Measurements from ENCODE around the gene SLC27A5.
A peak's percentile ranks its signal among the peaks of the same experiment; 100 is the strongest.
"Not testable (repeated sequence)": the region's sequence is repeated elsewhere in the genome, so short reads cannot be mapped to it uniquely, and the experiment has no call there.

SLC27A5 gene

DNA sequence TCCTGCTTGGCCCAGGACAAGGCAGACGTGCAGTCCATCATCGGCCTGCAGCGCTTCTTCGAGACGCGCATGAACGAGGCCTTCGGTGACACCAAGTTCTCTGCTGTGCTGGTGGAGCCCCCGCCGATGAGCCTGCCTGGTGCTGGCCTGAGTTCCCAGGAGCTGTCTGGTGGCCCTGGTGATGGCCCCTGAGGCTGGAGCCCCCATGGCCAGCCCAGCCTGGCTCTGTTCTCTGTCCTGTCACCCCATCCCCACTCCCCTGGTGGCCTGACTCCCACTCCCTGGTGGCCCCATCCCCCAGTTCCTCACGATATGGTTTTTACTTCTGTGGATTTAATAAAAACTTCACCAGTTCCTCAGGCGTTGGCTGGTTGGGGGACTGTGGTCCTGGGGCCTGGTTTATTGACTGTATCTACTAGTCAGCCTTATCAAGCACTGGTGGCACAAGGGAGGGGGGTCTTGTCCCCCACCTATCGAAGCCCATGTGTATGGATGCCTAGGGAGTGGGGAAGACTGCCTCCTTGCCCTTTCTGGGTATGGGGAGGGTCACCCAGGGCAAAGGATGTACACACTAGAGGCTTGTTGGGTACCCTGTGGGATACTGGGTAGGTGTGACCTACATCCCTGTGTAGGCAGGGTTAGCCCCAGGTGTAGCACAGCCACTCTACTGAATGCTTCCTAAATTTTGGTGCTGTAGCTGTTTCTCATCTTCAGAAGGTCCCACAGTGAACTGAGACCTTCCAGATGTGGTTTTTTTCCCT is 38.8 kb upstream of the SLC27A5 start:
- no peak for DNase-seq

DNA sequence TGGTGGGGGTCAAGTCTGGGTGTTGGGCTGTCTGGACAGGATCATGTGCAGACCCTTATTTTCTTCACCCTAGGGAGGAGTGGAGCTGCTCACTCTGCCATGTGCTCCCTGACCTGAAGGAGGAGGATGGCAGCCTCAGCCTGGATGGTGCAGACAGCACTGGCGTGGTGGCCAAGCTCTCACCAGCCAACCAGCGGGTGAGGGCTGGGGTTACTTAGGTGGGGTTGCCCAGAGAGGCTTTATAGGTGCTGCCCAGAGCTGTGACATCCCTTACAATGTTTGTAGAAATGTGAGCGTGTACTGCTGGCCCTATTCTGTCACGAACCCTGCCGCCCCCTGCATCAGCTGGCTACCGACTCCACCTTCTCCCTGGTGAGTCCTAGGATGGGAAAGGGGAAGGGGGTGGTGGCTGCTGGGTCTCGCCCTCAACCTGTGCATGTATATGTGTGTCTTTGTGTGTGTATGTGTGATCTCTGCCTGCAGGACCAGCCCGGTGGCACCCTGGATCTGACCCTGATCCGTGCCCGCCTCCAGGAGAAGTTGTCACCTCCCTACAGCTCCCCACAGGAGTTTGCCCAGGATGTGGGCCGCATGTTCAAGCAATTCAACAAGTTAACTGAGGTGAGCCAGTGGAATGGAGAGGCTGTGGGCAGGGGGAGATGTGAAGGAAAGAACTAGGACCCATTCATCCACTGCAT is 38.0 kb upstream of the SLC27A5 start:
- DNase-seq = no peak

DNA sequence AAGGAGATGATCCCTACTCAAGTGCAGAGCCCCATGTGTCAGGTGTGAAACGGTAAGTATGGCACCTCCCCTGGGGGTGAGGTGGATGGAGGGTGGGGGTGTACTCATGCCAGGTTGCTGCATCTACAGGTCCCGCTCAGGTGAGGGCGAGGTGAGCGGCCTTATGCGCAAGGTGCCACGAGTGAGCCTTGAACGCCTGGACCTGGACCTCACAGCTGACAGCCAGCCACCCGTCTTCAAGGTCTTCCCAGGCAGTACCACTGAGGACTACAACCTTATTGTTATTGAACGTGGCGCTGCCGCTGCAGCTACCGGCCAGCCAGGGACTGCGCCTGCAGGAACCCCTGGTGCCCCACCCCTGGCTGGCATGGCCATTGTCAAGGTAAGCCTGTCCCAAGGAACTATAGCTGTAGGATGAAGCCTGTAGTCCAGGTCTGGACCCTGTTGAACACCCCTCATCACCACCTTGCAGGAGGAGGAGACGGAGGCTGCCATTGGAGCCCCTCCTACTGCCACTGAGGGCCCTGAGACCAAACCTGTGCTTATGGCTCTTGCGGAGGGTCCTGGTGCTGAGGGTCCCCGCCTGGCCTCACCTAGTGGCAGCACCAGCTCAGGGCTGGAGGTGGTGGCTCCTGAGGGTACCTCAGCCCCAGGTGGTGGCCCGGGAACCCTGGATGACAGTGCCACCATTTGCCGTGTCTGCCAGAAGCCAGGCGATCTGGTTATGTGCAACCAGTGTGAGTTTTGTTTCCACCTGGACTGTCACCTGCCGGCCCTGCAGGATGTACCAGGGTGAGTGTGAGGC is 37.3 kb upstream of the SLC27A5 start:
- no peak for DNase-seq

DNA sequence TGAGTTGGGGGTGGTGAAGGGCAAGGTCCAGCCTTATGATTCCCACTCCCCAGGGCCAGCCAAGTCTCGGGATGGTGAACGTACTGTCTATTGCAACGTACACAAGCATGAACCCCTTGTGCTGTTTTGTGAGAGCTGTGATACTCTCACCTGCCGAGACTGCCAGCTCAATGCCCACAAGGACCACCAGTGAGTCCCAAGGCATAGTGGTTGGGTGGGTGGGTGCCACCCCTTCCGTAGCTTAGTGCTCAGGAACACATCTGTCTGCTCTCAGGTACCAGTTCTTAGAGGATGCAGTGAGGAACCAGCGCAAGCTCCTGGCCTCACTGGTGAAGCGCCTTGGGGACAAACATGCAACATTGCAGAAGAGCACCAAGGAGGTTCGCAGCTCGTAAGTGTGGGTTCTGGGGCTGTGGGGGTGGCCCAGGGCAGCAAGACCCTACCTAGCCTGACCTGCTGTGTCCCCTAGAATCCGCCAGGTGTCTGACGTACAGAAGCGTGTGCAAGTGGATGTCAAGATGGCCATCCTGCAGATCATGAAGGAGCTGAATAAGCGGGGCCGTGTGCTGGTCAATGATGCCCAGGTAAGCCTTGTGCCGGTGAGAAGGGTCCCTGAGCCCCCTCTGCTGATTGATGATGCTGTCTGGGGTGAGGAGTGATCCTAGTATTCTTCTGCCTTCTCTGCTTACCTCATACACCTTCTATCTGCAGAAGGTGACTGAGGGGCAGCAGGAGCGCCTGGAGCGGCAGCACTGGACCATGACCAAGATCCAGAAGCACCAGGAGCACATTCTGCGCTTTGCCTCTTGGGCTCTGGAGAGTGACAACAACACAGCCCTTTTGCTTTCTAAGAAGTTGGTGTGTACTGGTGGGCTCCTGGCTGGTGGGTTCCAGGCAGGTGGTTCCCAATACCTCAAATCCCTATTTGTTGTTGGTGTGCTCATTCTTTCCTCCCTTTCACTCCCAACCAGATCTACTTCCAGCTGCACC is 35.8 kb upstream of the SLC27A5 start:
- DNase-seq = no peak

DNA sequence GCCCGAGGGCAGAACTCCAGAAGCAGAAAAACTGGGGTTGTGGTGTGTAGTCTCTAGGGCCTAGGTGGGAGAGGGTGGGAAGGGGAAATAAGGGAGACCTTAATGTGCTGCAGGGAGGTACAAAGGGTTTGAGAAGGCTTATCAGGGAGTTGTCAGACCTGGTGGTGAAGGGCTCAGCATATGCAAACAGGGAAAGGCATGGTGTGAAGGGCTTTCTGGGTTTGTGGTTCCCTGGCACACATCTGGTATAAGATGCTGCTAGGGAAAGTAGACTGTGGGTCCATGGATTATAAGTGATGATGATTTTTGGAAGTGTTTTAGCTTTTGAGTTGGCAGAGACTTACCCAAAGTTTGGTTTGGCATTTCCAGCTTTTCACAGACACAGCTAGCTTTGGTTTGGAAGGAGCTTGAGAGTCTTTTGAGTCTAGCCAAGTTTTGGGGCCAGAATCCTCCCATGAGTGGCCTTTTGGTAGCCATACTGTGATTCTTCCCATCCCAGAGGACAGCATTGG is 34.3 kb upstream of the SLC27A5 start:
- no peak for DNase-seq

DNA sequence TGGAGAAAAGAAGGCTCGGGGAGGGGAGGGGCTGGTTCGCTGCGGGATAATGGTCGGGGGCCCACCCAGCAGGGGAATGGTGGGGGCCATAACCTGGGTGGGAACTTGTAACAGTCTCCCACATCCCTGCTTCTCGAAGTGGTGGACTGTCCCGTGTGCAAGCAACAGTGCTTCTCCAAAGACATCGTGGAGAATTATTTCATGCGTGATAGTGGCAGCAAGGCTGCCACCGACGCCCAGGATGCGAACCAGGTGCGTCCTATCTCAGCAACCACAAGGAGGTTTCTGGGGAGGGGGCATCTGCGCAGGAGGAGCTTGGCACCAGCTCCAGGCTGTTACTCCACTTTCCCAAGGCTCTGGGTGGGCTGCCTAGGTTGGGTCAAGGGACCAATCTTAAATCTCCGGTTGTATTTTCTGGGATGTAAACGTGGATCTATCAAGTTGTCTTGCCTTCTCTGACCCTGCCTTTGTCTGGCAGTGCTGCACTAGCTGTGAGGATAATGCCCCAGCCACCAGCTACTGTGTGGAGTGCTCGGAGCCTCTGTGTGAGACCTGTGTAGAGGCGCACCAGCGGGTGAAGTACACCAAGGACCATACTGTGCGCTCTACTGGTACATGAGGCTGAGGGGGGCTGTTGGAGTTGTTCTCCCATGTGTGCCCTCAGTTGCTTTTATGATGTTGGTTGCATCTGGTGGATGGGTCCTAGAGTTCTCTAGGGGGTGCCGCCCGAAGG is 33.7 kb upstream of the SLC27A5 start:
- DNase-seq = no peak

DNA sequence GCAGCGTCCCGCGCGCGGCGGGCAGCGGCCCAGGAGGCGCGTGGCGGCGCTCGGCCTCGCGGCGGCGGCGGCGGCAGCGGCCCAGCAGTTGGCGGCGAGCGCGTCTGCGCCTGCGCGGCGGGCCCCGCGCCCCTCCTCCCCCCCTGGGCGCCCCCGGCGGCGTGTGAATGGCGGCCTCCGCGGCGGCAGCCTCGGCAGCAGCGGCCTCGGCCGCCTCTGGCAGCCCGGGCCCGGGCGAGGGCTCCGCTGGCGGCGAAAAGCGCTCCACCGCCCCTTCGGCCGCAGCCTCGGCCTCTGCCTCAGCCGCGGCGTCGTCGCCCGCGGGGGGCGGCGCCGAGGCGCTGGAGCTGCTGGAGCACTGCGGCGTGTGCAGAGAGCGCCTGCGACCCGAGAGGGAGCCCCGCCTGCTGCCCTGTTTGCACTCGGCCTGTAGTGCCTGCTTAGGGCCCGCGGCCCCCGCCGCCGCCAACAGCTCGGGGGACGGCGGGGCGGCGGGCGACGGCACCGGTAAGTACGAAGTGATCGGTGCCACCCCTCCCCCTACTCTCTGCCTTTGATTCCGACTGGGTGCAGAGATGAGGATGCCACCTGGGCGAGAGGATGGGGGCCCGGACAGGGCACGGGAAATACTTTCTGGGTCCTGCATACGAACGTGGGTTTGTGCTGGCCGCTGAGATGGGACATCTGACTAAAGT is 32.9 kb upstream of the SLC27A5 start:
- peak; percentile 78 for DNase-seq

DNA sequence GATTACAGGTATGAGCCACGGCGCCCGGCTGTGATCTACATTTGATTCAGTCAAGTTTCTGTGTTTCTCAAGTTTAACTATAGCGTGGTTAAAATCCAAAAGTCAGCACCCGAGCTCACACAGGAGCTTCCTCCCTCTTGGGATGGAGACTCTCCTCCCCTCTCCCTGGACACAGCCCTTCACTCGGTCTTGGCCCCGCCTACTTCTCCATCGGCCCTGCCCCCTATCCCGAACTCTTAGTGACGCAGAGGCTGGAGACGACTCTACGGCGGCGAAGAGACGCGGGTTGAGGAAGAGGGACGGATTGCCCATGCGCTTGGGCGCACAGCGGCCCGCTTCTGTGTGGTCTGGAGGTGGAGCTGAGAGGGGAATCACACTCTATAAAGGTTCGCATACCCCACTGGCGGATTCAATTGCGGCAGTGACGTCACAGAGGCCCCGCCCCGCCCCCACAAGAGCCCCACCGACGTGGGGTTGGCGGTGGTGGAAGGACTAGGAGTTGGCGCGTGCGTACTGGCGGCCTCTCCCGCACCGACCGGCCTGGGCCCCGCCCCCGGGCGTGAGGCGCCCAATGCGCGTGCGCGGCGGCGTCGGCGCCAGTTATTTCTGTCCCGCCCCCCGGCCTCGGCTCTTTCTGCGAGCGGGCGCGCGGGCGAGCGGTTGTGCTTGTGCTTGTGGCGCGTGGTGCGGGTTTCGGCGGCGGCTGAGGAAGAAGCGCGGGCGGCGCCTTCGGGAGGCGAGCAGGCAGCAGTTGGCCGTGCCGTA is 32.2 kb upstream of the SLC27A5 start, which contains the start of gene TRIM28:
TSS of gene TRIM28 (plus strand) at position 239 of the 765 bp plus-strand sequence. CDS start 694 bp downstream, outside the sequence.
- DNase-seq = peak; percentile 100

DNA sequence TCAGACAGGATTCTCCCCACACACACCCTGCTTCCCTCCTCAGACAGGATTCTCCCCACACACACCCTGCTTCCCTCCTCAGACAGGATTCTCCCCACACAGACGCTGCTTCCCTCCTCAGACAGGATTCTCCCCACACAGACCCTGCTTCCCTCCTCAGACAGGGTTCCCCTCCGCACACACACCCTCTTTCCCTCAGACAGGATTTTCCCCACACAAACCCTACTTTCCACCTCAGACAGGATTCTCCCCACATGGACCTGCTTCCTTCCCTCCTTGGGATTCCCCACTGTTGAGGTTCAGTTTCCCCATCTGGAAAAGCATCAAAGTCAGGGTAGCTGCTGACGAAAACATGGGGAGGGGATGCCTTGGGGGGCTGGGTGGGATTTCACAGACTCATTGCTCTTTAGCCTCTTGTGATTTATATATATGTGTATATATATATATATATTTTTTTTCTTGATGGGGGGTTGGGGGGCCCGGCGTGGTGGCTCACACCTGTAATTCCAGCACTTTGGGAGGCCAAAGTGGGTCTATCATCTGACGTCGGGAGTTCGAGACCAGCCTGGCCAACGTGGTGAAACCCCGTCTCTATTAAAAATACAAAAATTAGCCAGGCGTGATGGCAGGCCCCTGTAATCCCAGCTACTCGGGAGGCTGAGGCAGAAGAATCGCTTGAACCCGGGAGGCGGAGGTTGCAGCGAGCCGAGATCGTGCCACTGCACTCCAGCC is 31.0 kb upstream of the SLC27A5 start:
- DNase-seq = not testable (repeated sequence)

DNA sequence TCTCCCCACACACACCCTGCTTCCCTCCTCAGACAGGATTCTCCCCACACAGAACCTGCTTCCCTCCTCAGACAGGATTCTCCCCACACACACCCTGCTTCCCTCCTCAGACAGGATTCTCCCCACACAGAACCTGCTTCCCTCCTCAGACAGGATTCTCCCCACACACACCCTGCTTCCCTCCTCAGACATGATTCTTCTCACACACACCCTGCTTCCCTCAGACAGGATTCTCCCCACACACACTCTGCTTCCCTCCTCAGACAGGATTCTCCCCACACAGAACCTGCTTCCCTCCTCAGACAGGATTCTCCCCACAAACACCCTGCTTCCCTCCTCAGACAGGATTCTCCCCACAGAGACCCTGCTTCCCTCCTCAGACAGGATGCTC is 27.4 kb upstream of the SLC27A5 start:
- not testable (repeated sequence) for DNase-seq

DNA sequence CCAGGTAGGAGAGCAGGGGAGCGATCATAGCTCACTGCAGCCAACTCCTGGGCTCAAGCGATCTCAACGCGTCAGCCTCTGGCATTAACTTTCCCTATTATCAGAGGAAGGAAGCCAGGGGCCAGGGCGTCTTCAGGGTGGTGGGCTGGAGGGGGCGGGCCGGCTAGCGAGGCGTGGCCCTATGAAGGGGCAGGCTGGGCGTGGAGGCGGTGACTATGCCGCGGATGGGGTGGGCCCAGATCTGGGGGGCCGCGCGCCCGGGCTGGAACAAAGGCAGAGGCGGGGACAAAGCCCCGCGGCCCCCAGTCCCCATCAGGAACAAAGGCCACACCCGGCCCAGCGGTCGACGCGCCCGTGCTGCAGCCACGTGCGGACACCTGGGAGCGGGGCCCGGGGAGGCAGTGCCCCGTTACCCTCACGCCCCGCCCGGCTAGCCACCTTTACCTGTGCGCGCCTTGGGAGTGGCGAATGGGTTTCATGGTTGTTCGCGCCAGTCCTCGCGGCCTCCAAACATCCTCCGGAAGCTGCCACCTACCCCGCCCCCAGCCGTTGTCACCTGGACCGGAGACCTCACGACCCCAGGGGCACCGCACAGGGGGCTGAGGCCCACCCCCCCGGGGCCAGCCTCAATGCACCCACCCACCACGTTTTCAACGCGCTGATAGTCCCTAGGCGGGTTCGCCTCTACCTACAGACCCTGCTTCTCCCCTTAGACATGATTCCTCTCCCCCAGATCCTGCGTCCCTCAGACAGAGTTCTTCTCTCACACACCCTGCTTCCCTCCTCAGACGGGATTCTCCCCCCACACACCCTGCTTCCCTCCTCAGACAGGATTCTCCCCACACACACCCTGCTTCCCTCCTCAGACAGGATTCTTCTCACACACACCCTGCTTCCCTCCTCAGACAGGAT is 26.7 kb upstream of the SLC27A5 start:
- peak; percentile 59 for DNase-seq

DNA sequence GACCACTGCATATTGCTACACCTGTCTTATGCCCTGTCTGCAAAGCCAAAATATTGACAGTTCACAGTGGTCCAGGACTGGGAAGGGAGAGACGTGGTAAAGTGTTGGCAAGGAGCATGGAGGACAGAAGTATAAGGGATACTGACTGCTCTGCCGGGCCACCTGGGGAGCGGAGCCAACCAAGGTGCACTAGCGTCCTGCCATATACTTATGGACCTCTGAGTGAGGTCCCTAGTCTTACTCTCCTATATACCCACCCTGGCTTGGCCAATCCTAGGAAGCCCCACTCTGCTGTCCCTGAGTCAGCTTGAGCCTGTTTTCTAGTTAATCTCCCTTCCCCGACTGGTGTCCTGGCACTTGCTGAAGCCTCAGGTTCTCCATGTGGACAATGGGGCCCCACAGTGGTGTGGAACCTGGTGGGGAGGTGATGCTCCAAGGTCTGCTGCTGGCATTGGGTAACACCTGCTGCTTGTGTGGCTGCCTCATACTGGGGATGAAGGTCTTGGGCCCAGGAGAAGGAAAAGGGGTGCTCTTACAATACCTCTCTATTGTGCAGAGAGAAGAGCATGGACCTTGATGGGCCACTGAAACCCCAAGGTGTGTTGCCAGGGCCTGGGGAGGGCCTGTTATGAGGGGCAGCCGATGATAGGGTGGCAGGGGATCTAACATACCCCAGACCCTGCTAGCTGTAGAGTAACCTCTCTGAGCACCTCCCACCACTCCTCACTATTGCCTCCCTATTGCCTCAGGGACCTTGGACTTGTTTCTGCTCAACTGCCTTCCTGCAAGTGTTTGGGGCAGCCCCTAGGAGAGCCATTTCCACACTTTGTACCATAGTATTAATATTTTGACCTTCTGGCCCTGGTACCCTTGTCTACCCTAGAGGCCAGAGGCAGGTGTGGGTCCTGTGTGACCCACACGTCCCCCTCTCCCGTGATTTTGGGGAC is 25.3 kb upstream of the SLC27A5 start:
- DNase-seq = no peak

DNA sequence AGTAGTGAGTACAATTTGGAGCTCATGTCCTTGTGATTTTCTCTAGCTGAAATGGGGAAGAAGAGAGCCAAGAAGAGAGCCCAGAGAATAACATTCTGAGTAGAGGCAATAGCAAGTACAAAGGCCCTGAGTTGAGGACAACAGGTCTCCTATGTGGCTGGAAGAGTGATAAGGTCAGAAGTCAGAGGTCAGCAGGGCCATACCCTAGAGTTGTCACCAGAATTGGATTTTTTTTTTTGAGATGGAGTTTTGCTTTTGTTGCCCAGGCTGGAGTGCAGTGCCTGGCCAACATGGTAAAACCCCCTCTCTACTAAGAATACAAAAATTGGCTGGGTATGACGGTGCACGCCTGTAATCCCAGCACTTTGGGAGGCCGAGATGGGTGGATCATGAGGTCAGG is 24.1 kb upstream of the SLC27A5 start:
- no peak for DNase-seq

DNA sequence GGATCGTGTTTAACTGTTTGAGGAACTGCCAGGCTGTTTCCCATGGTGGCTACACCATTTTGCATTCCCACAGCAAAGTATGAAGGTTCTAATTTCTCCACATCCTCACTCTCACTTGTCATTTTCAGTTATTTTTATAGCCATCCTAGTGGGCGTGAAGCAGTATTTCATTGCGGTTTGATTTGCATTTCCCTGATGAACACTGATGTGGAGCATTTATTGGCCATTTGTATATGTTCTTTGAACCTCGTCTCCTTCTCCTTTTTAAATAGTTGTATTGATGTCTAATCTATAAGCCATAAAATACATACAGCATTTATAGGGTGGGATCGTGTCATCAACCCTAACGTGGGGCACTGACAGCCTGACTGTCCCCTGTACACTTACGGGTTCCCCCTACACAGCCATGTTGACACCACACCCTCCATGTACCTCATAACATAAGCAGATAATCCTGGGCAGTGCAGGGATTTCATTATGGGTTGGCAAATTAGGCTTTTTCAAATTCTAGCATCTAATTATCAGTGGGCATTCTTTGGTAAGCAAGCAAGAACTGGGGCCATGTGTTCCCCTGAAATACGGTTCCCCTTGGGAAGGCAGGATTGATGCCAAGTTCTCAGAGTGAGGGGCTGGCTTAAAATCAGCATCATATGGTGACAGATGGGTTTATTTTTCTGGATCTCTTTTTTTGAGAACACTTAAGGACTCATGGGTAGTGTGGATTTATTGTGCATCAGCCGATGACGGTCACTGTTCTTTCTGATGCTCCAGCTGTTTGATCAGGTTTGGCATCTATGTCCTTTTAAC is 19.4 kb upstream of the SLC27A5 start:
- DNase-seq = no peak

DNA sequence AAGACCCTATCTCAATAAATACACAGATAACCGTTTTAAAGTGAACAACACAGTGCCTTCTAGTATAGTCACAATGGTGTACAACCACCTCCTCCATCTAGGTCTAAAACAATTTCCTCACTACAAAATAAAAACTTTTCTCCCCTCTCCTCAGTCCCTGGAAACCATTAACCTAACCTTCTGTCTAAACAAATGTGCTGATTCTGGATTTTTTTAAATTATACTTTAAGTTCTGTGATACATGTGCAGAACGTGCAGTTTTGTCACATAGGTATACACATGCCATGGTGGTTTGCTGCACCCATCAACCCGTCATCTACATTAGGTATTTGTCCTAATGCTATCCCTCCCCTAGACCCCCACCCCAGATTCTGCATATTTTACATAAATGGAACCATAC is 17.6 kb upstream of the SLC27A5 start:
- no peak for DNase-seq

DNA sequence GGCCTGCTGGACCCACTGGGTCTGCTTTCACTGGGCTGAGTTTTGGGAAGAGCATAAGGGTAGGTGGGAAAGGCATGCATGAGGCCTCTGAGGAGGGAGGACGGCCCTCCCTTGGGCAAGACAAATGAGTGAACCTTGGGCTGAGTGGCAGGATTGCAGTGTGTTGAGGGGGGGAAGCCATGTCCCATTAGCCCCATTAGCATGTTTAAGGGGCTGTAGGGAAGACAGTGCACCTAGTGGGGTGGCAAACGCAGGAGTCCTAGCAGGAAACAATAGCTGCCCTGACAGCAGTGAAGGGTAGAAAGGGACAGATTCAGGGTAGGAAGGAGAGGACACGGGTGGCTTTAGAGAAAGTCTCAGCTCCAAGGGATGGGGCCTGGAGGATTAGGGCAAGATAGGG is 10.9 kb upstream of the SLC27A5 start:
- DNase-seq = no peak
